ENCODE results near the gene TSPAN9.

DNA sequence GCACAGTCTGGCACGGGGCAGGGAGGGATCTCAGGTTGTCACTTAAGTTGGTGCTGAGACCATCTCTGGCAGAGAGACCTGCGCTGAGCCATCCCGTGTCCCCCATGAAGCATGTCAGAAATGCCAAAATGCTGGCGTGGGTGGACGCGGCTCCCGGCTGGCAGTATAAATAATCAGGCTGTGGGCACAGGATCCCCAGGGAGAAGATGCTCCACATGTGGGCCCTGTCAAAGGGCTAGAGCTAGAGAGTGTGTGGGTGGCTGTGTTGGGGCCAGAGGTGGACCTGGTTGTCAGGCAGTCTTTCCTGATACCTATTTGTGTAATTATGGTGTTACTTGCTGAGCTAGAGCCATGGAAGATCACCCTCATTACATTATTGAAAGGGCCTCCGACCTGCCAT lies 189.5 kb downstream of the TSPAN9 start:
- TF ChIP-seq, protein P1, sequence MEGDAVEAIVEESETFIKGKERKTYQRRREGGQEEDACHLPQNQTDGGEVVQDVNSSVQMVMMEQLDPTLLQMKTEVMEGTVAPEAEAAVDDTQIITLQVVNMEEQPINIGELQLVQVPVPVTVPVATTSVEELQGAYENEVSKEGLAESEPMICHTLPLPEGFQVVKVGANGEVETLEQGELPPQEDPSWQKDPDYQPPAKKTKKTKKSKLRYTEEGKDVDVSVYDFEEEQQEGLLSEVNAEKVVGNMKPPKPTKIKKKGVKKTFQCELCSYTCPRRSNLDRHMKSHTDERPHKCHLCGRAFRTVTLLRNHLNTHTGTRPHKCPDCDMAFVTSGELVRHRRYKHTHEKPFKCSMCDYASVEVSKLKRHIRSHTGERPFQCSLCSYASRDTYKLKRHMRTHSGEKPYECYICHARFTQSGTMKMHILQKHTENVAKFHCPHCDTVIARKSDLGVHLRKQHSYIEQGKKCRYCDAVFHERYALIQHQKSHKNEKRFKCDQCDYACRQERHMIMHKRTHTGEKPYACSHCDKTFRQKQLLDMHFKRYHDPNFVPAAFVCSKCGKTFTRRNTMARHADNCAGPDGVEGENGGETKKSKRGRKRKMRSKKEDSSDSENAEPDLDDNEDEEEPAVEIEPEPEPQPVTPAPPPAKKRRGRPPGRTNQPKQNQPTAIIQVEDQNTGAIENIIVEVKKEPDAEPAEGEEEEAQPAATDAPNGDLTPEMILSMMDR (optimal IDR thresholded peaks at IDR 0.05 in 1 of 3, IDR thresholded peaks at IDR 0.05 in 1 of 3, conservative IDR thresholded peaks at IDR 0.05 in 1 of 3; ENCODE audit: extremely low read depth in 1 of 3, insufficient read depth in 2 of 3, low read length in 3 of 3) = no peak
- TF ChIP-seq EZH2 (IDR thresholded peaks at IDR 0.05; ENCODE audit: low read length) = no peak
